GDM1 (cell line): ENCODE measurements around the gene CFB.
"Not testable (repeated sequence)": the region's sequence is repeated elsewhere in the genome, so short reads cannot be mapped to it uniquely, and the experiment has no call there.

ENCODE experiments used
- DNase-seq: peaks from one replicate; lab custom pipeline; 2025; lab: John Stamatoyannopoulos, UW

Gene CFB

DNA sequence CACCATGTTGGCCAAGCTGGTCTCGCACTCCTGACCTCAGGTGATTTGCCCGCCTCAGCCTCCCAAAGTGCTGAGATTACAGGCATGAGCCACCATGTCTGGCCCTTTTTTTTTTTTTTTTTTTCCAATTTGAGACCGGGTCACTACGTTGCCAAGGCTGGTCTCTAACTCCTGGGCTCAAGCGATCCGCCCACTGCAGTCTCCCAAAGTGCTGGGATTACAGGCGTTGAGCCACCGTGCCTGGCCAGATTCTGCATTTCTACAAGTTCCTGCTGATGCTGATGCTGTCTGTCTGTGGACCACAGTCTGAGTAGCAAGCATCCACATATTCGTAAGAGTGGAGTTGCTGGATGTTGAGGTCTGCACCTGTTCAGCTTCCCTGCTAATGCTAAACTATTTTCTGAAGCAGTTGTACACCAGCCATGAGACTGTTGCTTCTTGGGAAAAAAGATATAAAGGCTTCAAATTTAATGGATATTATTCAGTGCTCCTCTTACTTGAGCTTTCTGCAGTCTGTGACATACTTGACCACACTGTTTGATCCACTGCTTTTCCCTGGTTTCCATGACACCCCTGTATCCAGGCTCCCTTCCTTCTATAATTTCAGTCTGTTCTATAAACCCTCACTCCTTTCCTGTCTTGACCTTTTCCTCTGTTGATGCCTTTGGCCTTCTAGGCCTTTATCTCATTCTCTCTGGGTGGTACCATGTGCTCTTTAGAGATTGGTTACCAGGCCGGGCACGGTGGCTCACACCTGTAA is 33.9 kb upstream of the CFB start:
- no peak for DNase-seq

DNA sequence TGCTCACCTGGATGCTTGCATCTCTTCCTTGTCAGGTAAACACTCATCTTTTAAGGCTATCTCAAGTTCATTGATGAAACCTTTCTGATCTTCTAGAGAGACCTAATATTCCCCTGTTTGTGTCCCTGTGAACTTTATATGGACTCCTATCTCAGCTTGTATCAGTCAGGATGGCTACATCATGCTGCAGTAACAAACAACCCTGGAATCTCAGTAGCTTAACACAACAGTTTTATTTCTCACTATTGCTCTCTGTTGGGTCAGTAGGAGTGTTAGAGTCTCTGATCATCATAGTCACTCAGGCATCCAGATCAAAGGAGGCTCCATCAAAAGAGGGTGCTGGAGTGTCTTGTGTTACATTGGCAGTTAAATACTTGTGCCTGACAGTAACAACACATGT is 30.5 kb upstream of the CFB start:
- no peak for DNase-seq

GRCh38 chr6:31915756-31916155 is 30.1 kb upstream of the CFB start:
- no peak for DNase-seq

DNA sequence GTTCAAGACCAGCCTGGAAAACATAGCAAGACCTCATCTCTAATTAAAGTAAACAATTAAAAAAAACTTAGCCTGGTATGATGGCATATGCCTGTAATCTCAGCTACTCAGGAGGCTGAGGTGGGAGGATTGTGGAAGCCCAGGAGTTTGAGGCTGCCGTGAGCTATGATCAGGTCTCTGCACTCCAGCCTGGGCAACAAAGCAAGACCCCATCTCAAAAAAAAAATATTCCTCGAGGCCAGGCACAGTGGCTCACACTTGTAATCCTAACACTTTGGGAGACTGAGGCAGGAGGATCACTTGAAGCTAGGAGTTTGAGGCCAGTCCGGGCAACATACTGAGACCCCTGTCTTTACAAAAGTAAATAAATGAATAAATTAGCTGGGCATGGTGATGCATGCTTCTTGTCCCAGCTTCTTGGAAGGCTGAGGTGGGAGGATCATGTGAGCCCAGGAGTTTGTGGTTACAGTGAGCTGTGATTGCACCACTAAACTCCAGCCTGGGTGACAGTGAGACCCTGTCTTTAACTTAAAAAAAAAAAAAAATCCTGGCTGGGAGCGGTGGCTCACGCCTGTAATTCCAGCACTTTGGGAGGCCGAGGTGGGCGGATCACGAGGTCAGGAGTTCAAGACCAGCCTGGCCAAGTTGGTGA is 27.7 kb upstream of the CFB start:
- no peak for DNase-seq

DNA sequence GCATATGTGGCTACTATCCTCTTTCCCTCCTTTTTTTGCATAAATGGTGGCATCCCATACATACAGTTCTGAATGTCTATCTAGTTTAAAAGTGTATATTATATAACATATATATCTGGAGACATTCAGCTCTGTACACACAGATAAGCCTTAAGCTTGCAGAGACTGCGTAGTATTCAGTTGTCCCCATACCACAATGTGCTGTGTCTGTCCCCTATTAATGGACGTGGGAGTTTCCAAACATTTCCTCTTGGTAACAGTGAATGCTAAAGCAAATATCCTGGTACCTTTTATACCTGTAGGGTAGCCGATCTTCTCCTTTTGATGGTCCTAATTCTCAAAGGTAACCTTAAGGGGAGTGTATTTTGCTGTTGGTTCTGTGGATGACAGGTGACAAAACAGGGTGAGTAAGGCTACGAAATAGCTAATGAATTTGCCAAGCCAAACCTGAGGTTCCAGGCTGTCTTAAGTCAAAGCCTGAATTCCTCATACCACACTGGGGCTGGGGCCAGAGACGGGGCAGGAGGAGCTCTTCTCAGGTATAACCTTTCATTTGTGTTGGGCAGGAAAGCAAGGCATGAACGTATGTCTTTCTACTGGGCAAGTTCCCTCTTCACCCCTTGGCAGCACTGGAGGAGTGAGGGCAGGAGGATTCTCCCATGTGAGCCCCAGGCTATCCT is 26.1 kb upstream of the CFB start:
- no peak for DNase-seq

DNA sequence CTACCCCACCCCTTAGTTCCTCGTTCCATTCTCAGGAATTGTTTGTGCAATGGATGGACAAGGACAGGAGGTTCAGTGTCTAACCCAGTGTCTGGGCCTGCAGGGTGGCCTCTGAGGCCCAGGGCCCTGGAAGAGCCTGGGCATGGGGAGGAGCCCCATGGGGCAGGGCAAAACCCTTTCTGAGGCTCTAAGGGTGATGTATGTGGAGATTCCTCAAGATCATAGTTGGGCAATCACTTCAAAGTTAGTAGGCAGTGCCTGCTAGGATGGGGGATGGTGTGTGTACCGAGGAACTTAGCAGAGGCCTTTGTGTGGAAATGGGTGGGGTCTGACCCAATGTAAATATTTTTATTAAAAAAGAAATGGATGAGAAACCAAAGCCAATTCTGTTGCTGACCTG is 25.1 kb upstream of the CFB start:
- no peak for DNase-seq

- no peak for DNase-seq
Observed at GRCh38 chr6:31922942-31923341, 23.0 kb upstream of the CFB start.

- no peak for DNase-seq
Observed at GRCh38 chr6:31927242-31927862, 18.5 kb upstream of the CFB start, which contains the start of gene C2. C2 (plus strand) TSS chr6:31927717; CDS start chr6:31927753, 36 bp downstream.

DNA sequence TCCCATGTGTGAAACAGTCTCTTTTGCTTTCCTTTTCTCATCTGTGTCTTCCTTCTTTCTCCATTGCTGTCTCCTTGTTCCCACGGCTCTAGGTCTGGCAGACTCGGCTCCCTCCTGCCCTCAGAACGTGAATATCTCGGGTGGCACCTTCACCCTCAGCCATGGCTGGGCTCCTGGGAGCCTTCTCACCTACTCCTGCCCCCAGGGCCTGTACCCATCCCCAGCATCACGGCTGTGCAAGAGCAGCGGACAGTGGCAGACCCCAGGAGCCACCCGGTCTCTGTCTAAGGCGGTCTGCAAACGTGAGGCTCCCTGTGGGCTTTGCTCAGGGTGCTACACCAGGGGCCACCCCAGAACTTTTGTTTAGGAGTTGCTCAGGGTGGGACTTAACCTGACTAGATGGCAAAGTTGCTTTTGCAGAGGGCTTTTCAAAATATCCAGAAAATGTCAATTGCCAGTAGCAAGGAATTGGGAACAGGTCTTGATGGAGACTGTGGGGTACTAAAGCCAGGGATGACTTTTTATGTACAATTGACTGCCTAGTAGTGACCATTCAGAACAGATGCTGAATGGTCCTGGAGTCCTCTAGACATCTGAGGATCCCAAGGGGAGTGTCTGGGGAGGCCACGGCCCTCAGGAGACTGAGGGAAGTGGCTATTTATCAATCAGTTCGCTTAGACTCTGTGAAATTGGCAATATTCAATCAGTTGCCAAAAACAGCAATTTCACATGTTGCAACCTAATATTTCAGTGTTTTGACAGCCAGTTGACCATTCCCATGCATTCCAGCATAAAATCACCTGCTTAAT is 17.8 kb upstream of the CFB start:
- DNase-seq: no peak

- no peak for DNase-seq
Observed at GRCh38 chr6:31928672-31928939, 17.3 kb upstream of the CFB start.

- no peak for DNase-seq
Observed at GRCh38 chr6:31930962-31931361, 14.9 kb upstream of the CFB start.

DNA sequence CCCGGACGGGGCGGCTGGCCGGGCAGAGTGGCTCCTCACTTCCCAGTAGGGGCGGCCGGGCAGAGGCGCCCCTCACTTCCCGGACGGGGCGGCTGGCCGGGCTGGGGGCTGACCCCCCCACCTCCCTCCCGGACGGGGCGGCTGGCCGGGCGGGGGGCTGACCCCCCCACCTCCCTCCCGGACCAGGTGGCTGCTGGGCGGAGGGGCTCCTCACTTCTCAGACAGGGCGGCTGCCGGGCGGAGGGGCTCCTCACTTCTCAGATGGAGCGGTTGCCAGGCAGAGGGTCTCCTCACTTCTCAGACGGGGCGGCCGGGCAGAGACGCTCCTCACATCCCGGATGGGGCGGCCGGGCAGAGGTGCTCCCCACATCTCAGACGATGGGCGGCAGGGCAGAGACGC is 13.8 kb upstream of the CFB start:
- DNase-seq: not testable (repeated sequence)

DNA sequence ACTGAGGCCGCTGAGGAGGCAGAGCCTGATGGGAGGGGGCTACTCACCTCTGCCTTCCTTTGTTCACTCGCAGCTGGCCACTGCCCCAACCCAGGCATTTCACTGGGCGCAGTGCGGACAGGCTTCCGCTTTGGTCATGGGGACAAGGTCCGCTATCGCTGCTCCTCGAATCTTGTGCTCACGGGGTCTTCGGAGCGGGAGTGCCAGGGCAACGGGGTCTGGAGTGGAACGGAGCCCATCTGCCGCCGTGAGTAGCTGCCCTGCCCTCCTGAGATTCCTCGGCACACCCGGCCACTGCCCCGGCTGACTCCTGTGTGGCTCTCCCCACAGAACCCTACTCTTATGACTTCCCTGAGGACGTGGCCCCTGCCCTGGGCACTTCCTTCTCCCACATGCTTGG is 12.4 kb upstream of the CFB start:
- no peak for DNase-seq

DNA sequence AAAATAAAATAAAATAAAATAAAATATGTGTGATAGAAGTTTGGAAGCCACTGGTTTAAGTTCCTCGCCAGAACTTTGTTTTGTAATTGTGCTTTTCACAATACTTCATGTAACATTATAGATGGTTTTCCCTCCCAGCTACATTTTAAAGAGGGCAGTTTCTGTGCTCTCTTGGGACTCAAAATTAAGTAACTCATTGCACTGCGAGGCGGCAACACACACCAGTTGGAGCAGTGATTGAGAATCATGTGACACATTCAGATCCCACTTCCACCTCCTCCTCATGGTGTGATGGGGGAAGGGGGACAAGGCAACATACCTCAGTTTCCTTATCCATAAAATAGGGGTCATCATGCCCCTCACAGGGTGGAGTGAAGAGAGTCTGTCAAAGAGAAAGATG is 10.9 kb upstream of the CFB start:
- DNase-seq: no peak

DNA sequence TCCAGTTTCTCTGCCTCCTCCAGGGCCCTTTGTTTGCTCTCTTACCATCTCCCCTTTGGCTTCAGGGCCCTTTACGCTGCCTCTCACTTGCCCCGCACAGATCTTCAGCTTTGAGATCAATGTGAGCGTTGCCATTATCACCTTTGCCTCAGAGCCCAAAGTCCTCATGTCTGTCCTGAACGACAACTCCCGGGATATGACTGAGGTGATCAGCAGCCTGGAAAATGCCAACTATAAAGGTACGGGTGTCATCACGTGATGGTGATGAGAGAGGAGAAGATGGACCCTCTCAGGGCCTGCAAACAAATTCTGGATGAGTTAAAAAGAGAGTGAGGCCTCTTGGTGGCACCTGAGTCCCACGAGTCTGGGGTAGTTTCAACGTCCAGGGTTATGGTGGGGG is 10.1 kb upstream of the CFB start:
- no peak for DNase-seq

DNA sequence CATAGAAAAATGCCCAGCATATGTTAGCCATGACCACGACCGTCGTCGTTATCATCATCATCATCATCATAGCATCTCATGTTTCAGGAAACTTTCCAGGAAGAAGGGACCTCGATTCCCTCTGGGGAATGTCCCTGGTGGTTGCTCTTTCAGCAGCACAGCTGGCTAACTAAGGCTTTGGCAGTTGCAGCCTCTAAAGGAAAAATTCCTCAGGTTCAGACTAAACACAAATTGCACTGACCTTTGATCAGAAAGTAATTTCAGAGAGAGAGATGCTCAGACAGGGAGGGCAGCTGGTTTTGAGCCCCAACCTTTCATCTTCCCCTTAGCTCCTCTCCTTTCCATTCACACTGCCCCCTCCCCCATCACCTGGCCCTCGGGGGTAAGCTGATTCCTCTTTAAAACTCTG is 5.6 kb upstream of the CFB start:
- no peak for DNase-seq

- DNase-seq: no peak
Observed at GRCh38 chr6:31943742-31944141, 2.2 kb upstream of the CFB start.

DNA sequence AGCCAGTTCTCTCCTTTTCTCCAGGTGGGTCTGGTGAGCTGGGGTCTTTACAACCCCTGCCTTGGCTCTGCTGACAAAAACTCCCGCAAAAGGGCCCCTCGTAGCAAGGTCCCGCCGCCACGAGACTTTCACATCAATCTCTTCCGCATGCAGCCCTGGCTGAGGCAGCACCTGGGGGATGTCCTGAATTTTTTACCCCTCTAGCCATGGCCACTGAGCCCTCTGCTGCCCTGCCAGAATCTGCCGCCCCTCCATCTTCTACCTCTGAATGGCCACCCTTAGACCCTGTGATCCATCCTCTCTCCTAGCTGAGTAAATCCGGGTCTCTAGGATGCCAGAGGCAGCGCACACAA is 765 bp upstream of the CFB start:
- DNase-seq: no peak

GRCh38 chr6:31946370-31946885 is 533 bp downstream of the CFB start:
- DNase-seq: no peak

- DNase-seq: no peak
Observed at GRCh38 chr6:31947070-31947675, 1.3 kb downstream of the CFB start.

DNA sequence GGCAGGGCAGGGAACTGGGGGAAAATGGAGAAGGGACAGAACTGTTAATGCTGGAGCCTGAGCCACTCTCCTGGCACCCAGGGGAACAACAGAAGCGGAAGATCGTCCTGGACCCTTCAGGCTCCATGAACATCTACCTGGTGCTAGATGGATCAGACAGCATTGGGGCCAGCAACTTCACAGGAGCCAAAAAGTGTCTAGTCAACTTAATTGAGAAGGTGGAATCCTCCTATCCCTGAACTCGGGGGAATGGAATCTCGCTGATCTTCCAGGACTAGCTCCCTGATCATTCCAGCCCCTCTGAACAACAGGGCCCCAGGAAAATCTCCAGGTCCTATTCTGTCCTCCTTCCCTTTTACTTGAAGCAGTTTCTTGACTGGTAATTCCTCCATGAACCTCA is 2.0 kb downstream of the CFB start:
- DNase-seq: no peak

DNA sequence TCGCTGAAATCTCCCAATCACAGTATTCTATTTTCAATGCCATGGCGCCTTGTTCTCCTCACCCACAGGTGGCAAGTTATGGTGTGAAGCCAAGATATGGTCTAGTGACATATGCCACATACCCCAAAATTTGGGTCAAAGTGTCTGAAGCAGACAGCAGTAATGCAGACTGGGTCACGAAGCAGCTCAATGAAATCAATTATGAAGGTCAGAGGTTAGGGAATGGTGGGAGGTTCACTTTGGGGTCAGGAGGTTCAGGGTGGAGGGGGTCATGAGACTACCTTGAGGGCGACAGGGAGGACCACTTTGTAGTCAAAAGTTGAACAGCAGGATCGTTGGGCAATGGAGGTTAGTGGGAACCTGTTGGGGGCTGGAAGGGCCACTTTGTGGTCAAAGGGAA is 2.4 kb downstream of the CFB start:
- no peak for DNase-seq
